Spleen (tissue), 7 donors: Measurements from ENCODE around the gene GABRE.

Source experiments
- CTCF ChIP-seq, 11 experiments: fragments of 200-600 bp in 7 of 11; fragments of 450-650 bp in 4 of 11; sonication (generic) in 4 of 11; IDR thresholded peaks in 8 of 11; conservative IDR thresholded peaks in 3 of 11; 1 replicate in 7 of 11; 2 replicates in 4 of 11; pipeline versions ENCODE4 v1.4.0 to v1.8.0; 2016 to 2021; ENCODE audit warnings: antibody characterized with exemption in 11 of 11, inconsistent platforms in 4 of 11, mild to moderate bottlenecking in 1 of 11
- POLR2A ChIP-seq, 3 donors: fragments of 450-650 bp; IDR thresholded peaks; one replicate each; pipeline ENCODE4 v1.5.1; 2017; ENCODE audit warnings: antibody characterized with exemption in 3 of 3, mild to moderate bottlenecking in 1 of 3
- donor health status: DM: no; HTN: no; CAD: no; lungs with moderate emphysema.
- donor health status: DM: no; HTN: no; CAD: no.
- donor health status: DM: no; HTN: no; CAD: no.

GRCh38 chrX:151994476-151994875 is 20.0 kb upstream of the GABRE start:
- TF ChIP-seq CTCF (IDR thresholded peaks at IDR 0.05 in 8 of 11, conservative IDR thresholded peaks at IDR 0.05 in 3 of 11) (no peak), POLR2A (IDR thresholded peaks at IDR 0.05) (no peak)
